ENCODE results near the gene ZNF805.

The ZNF805 gene

GRCh38 chr19:57239982-57240310, 486 bp upstream of the ZNF805 start:
- peaks cover 23% of the 10 kb centered on the region for H3K79me2 ChIP-seq (ENCODE audit: control insufficient read depth, insufficient read depth, low read length)

GRCh38 chr19:57241176-57241575, 744 bp downstream of the ZNF805 start:
- Histone ChIP-seq H3K79me2 (ENCODE audit: control insufficient read depth, insufficient read depth, low read length) (peaks cover 23% of the 10 kb centered on the region), H2BK5ac (ENCODE audit: low read length) (no peak overlapping the region), H3K79me1 (ENCODE audit: low read length) (peaks cover 10% of the 10 kb centered on the region), H3K4me2 (ENCODE audit: low read length) (peak overlapping the region; percentile 75), H2BK15ac (replicated peaks; ENCODE audit: low read depth) (no peak overlapping the region), H3K4me1 (ENCODE audit: control insufficient read depth, low read depth, low read length) (no peaks in the 10 kb centered on the region), H3K9ac (ENCODE audit: low read length) (peak overlapping the region; percentile 91), H2BK120ac (ENCODE audit: low read depth, low read length) (no peak overlapping the region), H3K36me3 (ENCODE audit: control insufficient read depth, insufficient read depth, low read length) (no peaks in the 10 kb centered on the region), H3K4me3 (ENCODE audit: low read length) (peak overlapping the region; percentile 95), H3K4ac (ENCODE audit: low read depth, low read length) (no peak overlapping the region), H4K5ac (ENCODE audit: low read length) (no peak overlapping the region), H3K27ac (ENCODE audit: low read depth, low read length) (no peak overlapping the region), H4K8ac (ENCODE audit: low read depth, low read length) (no peak overlapping the region), H3K18ac (ENCODE audit: low read length) (no peak overlapping the region), H2AK5ac (ENCODE audit: low read length) (no peak overlapping the region), H3K27me3 (ENCODE audit: insufficient read depth, low read length, poor library complexity) (no peaks in the 10 kb centered on the region), H3K23ac (ENCODE audit: low read length) (no peak overlapping the region), H3K56ac (ENCODE audit: low read length) (peak overlapping the region; percentile 96)
- WGBS (ENCODE audit: extremely low coverage, insufficient coverage, low lambda C conversion rate) = no CpG with 5 or more reads among the region's 7 CpGs
- peak; percentile 5 for DNase-seq

More at GRCh38 chr19:57239982-57240310, 486 bp upstream of the ZNF805 start:
- DNase-seq = no peak
- Histone ChIP-seq H2BK120ac (ENCODE audit: low read depth, low read length) (no peak overlapping the region), H3K4me3 (ENCODE audit: low read length) (peak overlapping the region; percentile 45), H2AK5ac (ENCODE audit: low read length) (no peak overlapping the region), H3K27me3 (ENCODE audit: insufficient read depth, low read length, poor library complexity) (no peaks in the 10 kb centered on the region), H2BK5ac (ENCODE audit: low read length) (no peak overlapping the region), H3K79me1 (ENCODE audit: low read length) (peaks cover 10% of the 10 kb centered on the region), H3K4me2 (ENCODE audit: low read length) (peak overlapping the region; percentile 88), H3K9ac (ENCODE audit: low read length) (peak overlapping the region; percentile 71), H4K8ac (ENCODE audit: low read depth, low read length) (peak overlapping the region; percentile 0), H3K36me3 (ENCODE audit: control insufficient read depth, insufficient read depth, low read length) (no peaks in the 10 kb centered on the region), H4K5ac (ENCODE audit: low read length) (no peak overlapping the region), H2BK15ac (replicated peaks; ENCODE audit: low read depth) (no peak overlapping the region), H3K27ac (ENCODE audit: low read depth, low read length) (no peak overlapping the region), H3K4ac (ENCODE audit: low read depth, low read length) (no peak overlapping the region), H3K56ac (ENCODE audit: low read length) (peak overlapping the region; percentile 82), H3K23ac (ENCODE audit: low read length) (no peak overlapping the region), H3K4me1 (ENCODE audit: control insufficient read depth, low read depth, low read length) (no peaks in the 10 kb centered on the region), H3K18ac (ENCODE audit: low read length) (peak overlapping the region; percentile 25)
- no CpG with 5 or more reads among the region's 12 CpGs for WGBS (ENCODE audit: extremely low coverage, insufficient coverage, low lambda C conversion rate)

GRCh38 chr19:57242821-57243220, 2.4 kb downstream of the ZNF805 start:
- H2BK15ac ChIP-seq (replicated peaks; ENCODE audit: low read depth) = no peak overlapping the region
- H3K4me2 ChIP-seq (ENCODE audit: low read length) = no peak overlapping the region
- no peak overlapping the region for H2AK5ac ChIP-seq (ENCODE audit: low read length)
- H4K5ac ChIP-seq (ENCODE audit: low read length) = no peak overlapping the region
- H2BK5ac ChIP-seq (ENCODE audit: low read length) = no peak overlapping the region
- H3K27ac ChIP-seq (ENCODE audit: low read depth, low read length) = no peak overlapping the region
- no peak overlapping the region for H3K23ac ChIP-seq (ENCODE audit: low read length)
- peaks cover 11% of the 10 kb centered on the region for H3K79me1 ChIP-seq (ENCODE audit: low read length)
- DNase-seq = no peak
- no peak overlapping the region for H3K4ac ChIP-seq (ENCODE audit: low read depth, low read length)
- no peak overlapping the region for H4K8ac ChIP-seq (ENCODE audit: low read depth, low read length)
- H3K56ac ChIP-seq (ENCODE audit: low read length) = no peak overlapping the region
- no peak overlapping the region for H3K4me3 ChIP-seq (ENCODE audit: low read length)
- H3K36me3 ChIP-seq (ENCODE audit: control insufficient read depth, insufficient read depth, low read length) = no peaks in the 10 kb centered on the region
- H3K4me1 ChIP-seq (ENCODE audit: control insufficient read depth, low read depth, low read length) = no peaks in the 10 kb centered on the region
- no peak overlapping the region for H3K9ac ChIP-seq (ENCODE audit: low read length)
- H2BK120ac ChIP-seq (ENCODE audit: low read depth, low read length) = no peak overlapping the region
- no peak overlapping the region for H3K18ac ChIP-seq (ENCODE audit: low read length)
- H3K79me2 ChIP-seq (ENCODE audit: control insufficient read depth, insufficient read depth, low read length) = peaks cover 23% of the 10 kb centered on the region
- no peaks in the 10 kb centered on the region for H3K27me3 ChIP-seq (ENCODE audit: insufficient read depth, low read length, poor library complexity)
- no CpG with 5 or more reads among the region's 5 CpGs for WGBS (ENCODE audit: extremely low coverage, insufficient coverage, low lambda C conversion rate)

GRCh38 chr19:57244513-57244912, 4.1 kb downstream of the ZNF805 start:
- peaks cover 23% of the 10 kb centered on the region for H3K79me2 ChIP-seq (ENCODE audit: control insufficient read depth, insufficient read depth, low read length)
- H3K9ac ChIP-seq (ENCODE audit: low read length) = no peak overlapping the region
- no peak overlapping the region for H3K4ac ChIP-seq (ENCODE audit: low read depth, low read length)
- no peak overlapping the region for H3K23ac ChIP-seq (ENCODE audit: low read length)
- H3K4me2 ChIP-seq (ENCODE audit: low read length) = no peak overlapping the region
- H3K36me3 ChIP-seq (ENCODE audit: control insufficient read depth, insufficient read depth, low read length) = no peaks in the 10 kb centered on the region
- no peak overlapping the region for H3K18ac ChIP-seq (ENCODE audit: low read length)
- H3K27me3 ChIP-seq (ENCODE audit: insufficient read depth, low read length, poor library complexity) = no peaks in the 10 kb centered on the region
- no peak overlapping the region for H2AK5ac ChIP-seq (ENCODE audit: low read length)
- H3K4me1 ChIP-seq (ENCODE audit: control insufficient read depth, low read depth, low read length) = no peaks in the 10 kb centered on the region
- H3K4me3 ChIP-seq (ENCODE audit: low read length) = no peak overlapping the region
- H2BK5ac ChIP-seq (ENCODE audit: low read length) = no peak overlapping the region
- H4K8ac ChIP-seq (ENCODE audit: low read depth, low read length) = no peak overlapping the region
- DNase-seq = no peak
- H3K56ac ChIP-seq (ENCODE audit: low read length) = no peak overlapping the region
- H2BK15ac ChIP-seq (replicated peaks; ENCODE audit: low read depth) = no peak overlapping the region
- no CpG with 5 or more reads among the region's 5 CpGs for whole genome bisulfite sequencing (ENCODE audit: extremely low coverage, insufficient coverage, low lambda C conversion rate)
- peaks cover 11% of the 10 kb centered on the region for H3K79me1 ChIP-seq (ENCODE audit: low read length)
- H4K5ac ChIP-seq (ENCODE audit: low read length) = no peak overlapping the region
- H3K27ac ChIP-seq (ENCODE audit: low read depth, low read length) = no peak overlapping the region
- no peak overlapping the region for H2BK120ac ChIP-seq (ENCODE audit: low read depth, low read length)

GRCh38 chr19:57245066-57245465, 4.6 kb downstream of the ZNF805 start:
- DNase-seq = no peak
- Histone ChIP-seq H2AK5ac (ENCODE audit: low read length) (no peak overlapping the region), H3K27ac (ENCODE audit: low read depth, low read length) (no peak overlapping the region), H3K23ac (ENCODE audit: low read length) (no peak overlapping the region), H3K4me2 (ENCODE audit: low read length) (no peak overlapping the region), H4K5ac (ENCODE audit: low read length) (no peak overlapping the region), H3K18ac (ENCODE audit: low read length) (no peak overlapping the region), H3K56ac (ENCODE audit: low read length) (no peak overlapping the region), H3K27me3 (ENCODE audit: insufficient read depth, low read length, poor library complexity) (no peaks in the 10 kb centered on the region), H3K4ac (ENCODE audit: low read depth, low read length) (no peak overlapping the region), H4K8ac (ENCODE audit: low read depth, low read length) (no peak overlapping the region), H2BK15ac (replicated peaks; ENCODE audit: low read depth) (no peak overlapping the region), H3K9ac (ENCODE audit: low read length) (no peak overlapping the region), H3K4me3 (ENCODE audit: low read length) (no peak overlapping the region), H3K4me1 (ENCODE audit: control insufficient read depth, low read depth, low read length) (no peaks in the 10 kb centered on the region), H2BK5ac (ENCODE audit: low read length) (no peak overlapping the region), H3K79me1 (ENCODE audit: low read length) (peaks cover 11% of the 10 kb centered on the region), H2BK120ac (ENCODE audit: low read depth, low read length) (no peak overlapping the region), H3K79me2 (ENCODE audit: control insufficient read depth, insufficient read depth, low read length) (peaks cover 23% of the 10 kb centered on the region), H3K36me3 (ENCODE audit: control insufficient read depth, insufficient read depth, low read length) (no peaks in the 10 kb centered on the region)
- WGBS (ENCODE audit: extremely low coverage, insufficient coverage, low lambda C conversion rate) = no CpG with 5 or more reads among the region's 5 CpGs

GRCh38 chr19:57245959-57246358, 5.5 kb downstream of the ZNF805 start:
- Histone ChIP-seq H3K79me1 (ENCODE audit: low read length) (peaks cover 11% of the 10 kb centered on the region), H3K4me3 (ENCODE audit: low read length) (no peak overlapping the region), H2AK5ac (ENCODE audit: low read length) (no peak overlapping the region), H3K56ac (ENCODE audit: low read length) (no peak overlapping the region), H3K36me3 (ENCODE audit: control insufficient read depth, insufficient read depth, low read length) (no peaks in the 10 kb centered on the region), H3K4me1 (ENCODE audit: control insufficient read depth, low read depth, low read length) (no peaks in the 10 kb centered on the region), H2BK120ac (ENCODE audit: low read depth, low read length) (no peak overlapping the region), H3K18ac (ENCODE audit: low read length) (no peak overlapping the region), H3K9ac (ENCODE audit: low read length) (no peak overlapping the region), H3K23ac (ENCODE audit: low read length) (no peak overlapping the region), H2BK5ac (ENCODE audit: low read length) (no peak overlapping the region), H3K27me3 (ENCODE audit: insufficient read depth, low read length, poor library complexity) (no peaks in the 10 kb centered on the region), H4K5ac (ENCODE audit: low read length) (no peak overlapping the region), H3K79me2 (ENCODE audit: control insufficient read depth, insufficient read depth, low read length) (peaks cover 22% of the 10 kb centered on the region), H3K4ac (ENCODE audit: low read depth, low read length) (no peak overlapping the region), H4K8ac (ENCODE audit: low read depth, low read length) (no peak overlapping the region), H3K4me2 (ENCODE audit: low read length) (no peak overlapping the region), H3K27ac (ENCODE audit: low read depth, low read length) (no peak overlapping the region), H2BK15ac (replicated peaks; ENCODE audit: low read depth) (no peak overlapping the region)
- no peak for DNase-seq
- no CpG with 5 or more reads among the region's 6 CpGs for WGBS (ENCODE audit: extremely low coverage, insufficient coverage, low lambda C conversion rate)
